Neuronal stem cell (in vitro differentiated cells): ENCODE measurements around the gene CDH3. TPM values are rescaled to one million over a fixed set of nuclear protein-coding genes. Genes with fewer than 3 reads are reported as not detected.

ENCODE experiments used
- DNase-seq: peaks from one replicate; pipeline ENCODE4 v3.0.0-alpha.2; 2013; ENCODE audit warnings: low spot score
- H2AFZ ChIP-seq: one replicate; pipeline ENCODE4 v1.6.1; 2013; ENCODE audit warnings: mild to moderate bottlenecking, low read length, inconsistent platforms
- H2AK5ac ChIP-seq: 2 replicates; pipeline ENCODE4 v1.6.1; 2013; ENCODE audit warnings: low read depth, mild to moderate bottlenecking, inconsistent platforms, low read length, moderate library complexity, mixed read lengths
- H2BK120ac ChIP-seq: 2 replicates; pipeline ENCODE4 v1.6.1; 2013; ENCODE audit warnings: low read depth, mild to moderate bottlenecking, inconsistent platforms, low read length, moderate library complexity, mixed read lengths
- H2BK12ac ChIP-seq: one replicate; pipeline ENCODE4 v1.6.1; 2013; ENCODE audit warnings: low read length, inconsistent platforms
- H2BK15ac ChIP-seq: 2 replicates; pipeline ENCODE4 v1.6.1; 2013; ENCODE audit warnings: mild to moderate bottlenecking, low read length, inconsistent platforms, mixed read lengths
- H2BK5ac ChIP-seq: one replicate; pipeline ENCODE4 v1.6.1; 2013; ENCODE audit warnings: inconsistent platforms, mild to moderate bottlenecking, low read length, moderate library complexity
- H3K14ac ChIP-seq: one replicate; pipeline ENCODE4 v1.6.1; 2013; ENCODE audit warnings: low read length, inconsistent platforms
- H3K18ac ChIP-seq: 2 replicates; pipeline ENCODE4 v1.6.1; 2013; ENCODE audit warnings: low read length, inconsistent platforms
- H3K23ac ChIP-seq: 2 replicates; pipeline ENCODE4 v1.6.1; 2013; ENCODE audit warnings: low read depth, mild to moderate bottlenecking, mixed read lengths, low read length, inconsistent platforms; ENCODE audit not compliant: poor library complexity
- H3K27ac ChIP-seq: replicated peaks from 3 replicates; pipeline ENCODE4 v1.5.1; 2013; ENCODE audit warnings: low read length, inconsistent platforms
- H3K27me3 ChIP-seq, 3 experiments: 2 replicates each; pipeline ENCODE4 v1.6.1; 2013; ENCODE audit warnings: low read length in 3 of 3, mild to moderate bottlenecking in 2 of 3, inconsistent platforms in 1 of 3, low read depth in 1 of 3, mixed read lengths in 1 of 3, moderate library complexity in 1 of 3; ENCODE audit not compliant: control insufficient read depth in 3 of 3, insufficient read depth in 3 of 3
- H3K36me3 ChIP-seq, 2 donors: replicated peaks in 1 of 2; 2 replicates each; pipeline ENCODE4 v1.6.1; 2013; ENCODE audit warnings: low read length in 2 of 2; ENCODE audit not compliant: control insufficient read depth in 2 of 2, insufficient read depth in 2 of 2
- H3K4ac ChIP-seq: 2 replicates; pipeline ENCODE4 v1.6.1; 2013; ENCODE audit warnings: inconsistent platforms, mild to moderate bottlenecking, low read length, moderate library complexity
- H3K4me1 ChIP-seq, 2 donors: 1 replicate in 1 of 2; 2 replicates in 1 of 2; pipeline ENCODE4 v1.6.1; 2013; ENCODE audit warnings: low read length in 2 of 2, low read depth in 1 of 2; ENCODE audit not compliant: control insufficient read depth in 2 of 2, insufficient read depth in 1 of 2
- H3K4me2 ChIP-seq: one replicate; pipeline ENCODE4 v1.6.1; 2013; ENCODE audit warnings: mild to moderate bottlenecking, low read length, inconsistent platforms; ENCODE audit not compliant: insufficient read depth, poor library complexity, severe bottlenecking
- H3K4me3 ChIP-seq, 2 donors: 2 replicates each; pipeline ENCODE4 v1.5.1; 2013; ENCODE audit warnings: low read length in 2 of 2, mild to moderate bottlenecking in 2 of 2, inconsistent platforms in 1 of 2, moderate library complexity in 1 of 2
- H3K79me1 ChIP-seq: one replicate; pipeline ENCODE4 v1.6.1; 2013; ENCODE audit warnings: low read depth, mild to moderate bottlenecking, inconsistent platforms, low read length, moderate library complexity
- H3K9ac ChIP-seq: one replicate; pipeline ENCODE4 v1.6.1; 2013; ENCODE audit warnings: mild to moderate bottlenecking, low read depth, low read length, inconsistent platforms; ENCODE audit not compliant: poor library complexity
- H3K9me3 ChIP-seq, 2 donors: replicated peaks in 1 of 2; 2 replicates each; pipeline versions ENCODE3 to v1.6.1; 2013; ENCODE audit warnings: low read length in 2 of 2, mild to moderate bottlenecking in 2 of 2, inconsistent platforms in 1 of 2, low read depth in 1 of 2, mixed read lengths in 1 of 2, moderate library complexity in 1 of 2; ENCODE audit not compliant: control insufficient read depth in 2 of 2, insufficient read depth in 1 of 2
- H4K8ac ChIP-seq: one replicate; pipeline ENCODE4 v1.6.1; 2013; ENCODE audit warnings: low read depth, mild to moderate bottlenecking, inconsistent platforms, low read length, moderate library complexity
- H4K91ac ChIP-seq: one replicate; pipeline ENCODE4 v1.6.1; 2013; ENCODE audit warnings: low read length, low read depth, mild to moderate bottlenecking, inconsistent platforms; ENCODE audit not compliant: poor library complexity
- WGBS, 2 donors: extraction: QIAGEN DNeasy Blood & Tissue Kit; methylation state at CpG; one replicate each; pipeline ENCODE4 v1.1.7; 2013; ENCODE audit warnings: missing lambda C conversion rate in 2 of 2, mixed read lengths in 1 of 2; ENCODE audit not compliant: insufficient read length in 2 of 2, insufficient replicate concordance in 1 of 2; ENCODE audit errors: extremely low coverage in 2 of 2; 5-methylcytosine and 5-hydroxymethylcytosine counted together
- small RNA-seq: library from polyadenylated mRNA; stranded (forward); fragments of <200 nt; extraction: miRNeasy Mini kit (QIAGEN cat#:217004); gene quantifications from one replicate; pipeline ENCODE3, GENCODE V24; 2013; ENCODE audit not compliant: insufficient read depth

Gene CDH3

DNA sequence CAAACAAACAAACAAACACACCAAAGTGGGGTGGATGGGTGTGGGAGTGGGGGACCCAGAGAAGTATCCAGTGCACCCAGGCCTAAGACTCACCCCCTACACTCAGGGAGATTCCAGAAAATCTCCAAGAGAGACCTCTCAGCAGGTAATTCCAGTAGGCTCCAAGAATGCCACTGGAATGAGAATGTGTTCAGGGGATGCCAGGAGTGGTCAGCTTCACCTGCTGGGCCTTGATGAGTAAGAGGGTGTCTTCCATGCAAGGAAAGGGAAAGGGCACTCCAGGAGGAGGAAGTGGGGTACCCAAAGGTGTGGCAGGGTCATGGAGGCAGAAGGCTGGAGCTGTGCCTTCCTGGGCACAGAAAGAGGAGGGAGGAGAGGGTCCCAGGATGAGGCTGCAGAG, 101.8 kb downstream of the CDH3 start:
- Histone ChIP-seq H2AK5ac (no peak overlapping the region), H2BK12ac (no peak overlapping the region), H3K23ac (no peak overlapping the region), H3K4me3 (no peak overlapping the region), H3K9me3 (no peaks in the 10 kb centered on the region), H4K8ac (no peak overlapping the region), H3K4me2 (no peak overlapping the region), H2BK5ac (no peak overlapping the region), H3K36me3 (no peaks in the 10 kb centered on the region), H3K27me3 (peaks cover 0 to 19% (median 0%) of the 10 kb centered on the region in 3 experiments), H2AFZ (no peak overlapping the region), H2BK120ac (no peak overlapping the region), H3K27ac (no peak overlapping the region), H3K18ac (peak overlapping the region; percentile 56), H3K4ac (no peak overlapping the region), H4K91ac (no peak overlapping the region), H3K14ac (no peak overlapping the region), H3K9ac (no peak overlapping the region), H3K4me1 (peaks cover 1 to 7% of the 10 kb centered on the region in 2 donors), H3K79me1 (no peaks in the 10 kb centered on the region), H2BK15ac (no peak overlapping the region)
- no peak for DNase-seq

DNA sequence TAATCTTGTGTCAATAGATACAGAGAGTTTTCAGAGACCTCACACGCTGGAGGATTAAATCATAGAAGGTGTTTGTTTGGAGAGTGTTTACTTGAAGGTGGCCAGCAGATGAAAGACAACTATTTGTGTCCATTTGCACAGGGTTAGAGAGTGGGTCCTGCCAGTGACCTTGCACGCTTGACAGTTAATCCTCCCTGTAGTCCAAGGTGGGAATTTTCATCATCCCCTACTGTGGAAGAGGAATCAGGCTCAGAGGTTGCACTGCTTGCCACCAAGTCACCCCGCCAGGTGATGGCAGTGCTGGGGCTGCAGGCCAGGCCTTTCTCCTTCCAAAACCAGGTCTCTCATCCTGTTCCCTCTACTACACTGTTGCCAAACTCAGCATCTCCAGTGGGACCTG, 104.3 kb downstream of the CDH3 start:
- Histone ChIP-seq H3K4me2 (no peak overlapping the region), H3K18ac (no peak overlapping the region), H2BK120ac (no peak overlapping the region), H3K4me3 (no peak overlapping the region), H3K4ac (no peak overlapping the region), H3K9me3 (no peaks in the 10 kb centered on the region), H3K4me1 (no peaks in the 10 kb centered on the region), H4K91ac (no peak overlapping the region), H3K9ac (no peak overlapping the region), H2BK15ac (no peak overlapping the region), H3K36me3 (no peaks in the 10 kb centered on the region), H4K8ac (no peak overlapping the region), H3K27me3 (peaks cover 0 to 11% (median 0%) of the 10 kb centered on the region in 3 experiments), H3K14ac (no peak overlapping the region), H2BK12ac (no peak overlapping the region), H2BK5ac (no peak overlapping the region), H3K79me1 (no peaks in the 10 kb centered on the region), H3K27ac (no peak overlapping the region), H2AK5ac (no peak overlapping the region), H2AFZ (no peak overlapping the region), H3K23ac (no peak overlapping the region)
- no peak for DNase-seq
- no CpG with 5 or more reads among the region's 3 CpGs for WGBS, 2 donors

Small RNAs within 50 kb of the gene (small RNA-seq; reads per million reads assigned to genes)
- gene HSPE1P5 (not detected), gene RF01233 (not detected), gene RNA5SP429 (not detected)
